HG02763 (cell line): ENCODE results near the gene LRRC39.

ENCODE experiments used
- ATAC-seq: cut with Tn5 transposase; IDR thresholded peaks from one replicate; pipeline ENCODE4 v1.9.1; 2021; ENCODE audit warnings: mild to moderate bottlenecking, moderate library complexity; ENCODE audit not compliant: unreplicated experiment

Gene LRRC39

DNA sequence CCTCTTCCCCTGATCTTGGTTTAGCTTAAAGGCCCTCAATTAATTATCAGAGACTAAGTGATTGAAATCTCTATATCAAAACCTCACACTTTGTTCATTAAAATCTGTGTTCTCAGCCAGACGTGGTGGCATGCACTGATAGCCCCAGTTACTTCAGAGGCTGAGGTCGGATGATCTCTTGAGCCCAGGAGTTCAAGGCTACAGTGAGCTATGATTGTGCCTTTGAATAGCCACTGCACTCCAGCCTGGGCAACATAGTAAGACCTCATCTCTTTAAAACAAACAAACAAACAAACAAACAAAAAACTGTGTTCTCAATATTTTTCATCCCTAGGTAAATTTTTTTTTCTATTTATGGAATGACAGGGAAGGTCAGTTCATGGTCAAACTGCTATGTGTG is 26.4 kb downstream of the LRRC39 start:
- ATAC-seq: no peak

DNA sequence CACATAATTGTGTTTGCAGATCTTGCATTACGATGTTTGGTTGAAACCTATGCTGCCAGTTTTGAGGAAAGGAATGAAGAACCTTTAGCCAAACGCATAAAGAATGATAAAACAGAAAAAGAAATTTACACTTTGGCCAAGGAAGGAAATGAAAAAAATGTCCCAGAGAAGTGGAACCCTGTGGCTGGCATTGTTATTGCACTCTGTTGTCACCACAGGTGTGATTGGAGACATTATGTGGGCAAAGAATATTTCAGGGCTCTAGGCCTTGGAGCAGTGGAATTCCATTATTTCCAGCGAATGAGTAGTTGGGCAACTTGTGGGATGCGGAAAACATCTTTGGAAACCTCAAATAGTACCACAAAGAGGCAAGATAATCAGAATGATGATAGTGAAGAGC is 30.2 kb downstream of the LRRC39 start:
- ATAC-seq: no peak

GRCh38 chr1:100146958-100147357 is 31.1 kb downstream of the LRRC39 start:
- no peak for ATAC-seq

- ATAC-seq: no peak
These were observed 32.9 kb downstream of the LRRC39 start for GRCh38 chr1:100145116-100145515.

- no peak for ATAC-seq
These were observed 35.7 kb downstream of the LRRC39 start for GRCh38 chr1:100142343-100142742.

DNA sequence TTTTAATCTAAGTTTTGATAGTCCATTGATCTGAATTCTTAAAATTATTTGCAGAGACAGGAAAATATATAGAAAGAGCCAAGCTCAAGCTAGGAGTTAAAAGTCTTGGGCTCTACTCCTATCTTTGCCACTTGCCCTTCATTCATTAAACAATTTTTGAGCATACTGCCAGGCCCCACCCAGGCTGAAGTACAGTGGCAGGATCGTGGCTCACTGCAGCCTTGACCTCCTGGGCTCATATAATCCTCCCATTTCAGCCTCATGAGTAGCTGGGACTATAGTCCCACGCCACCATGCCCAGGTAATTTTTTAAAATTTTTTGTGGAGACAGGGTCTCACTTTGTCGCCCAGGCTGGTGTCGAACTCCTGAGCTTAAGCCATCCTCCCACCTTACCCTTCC is 36.9 kb downstream of the LRRC39 start:
- no peak for ATAC-seq

- ATAC-seq: no peak
These were observed 40.5 kb downstream of the LRRC39 start for GRCh38 chr1:100137602-100138001.

- no peak for ATAC-seq
These were observed 43.2 kb downstream of the LRRC39 start for GRCh38 chr1:100134872-100135271.

GRCh38 chr1:100132566-100133477 is 45.2 kb downstream of the LRRC39 start, which contains the start of the genes SASS6 and TRMT13:
TSS of gene SASS6 (minus strand) at chr1:100132930. CDS start at chr1:100132814, 116 bp downstream.
TSS of gene TRMT13 (plus strand) at chr1:100133163. CDS start at chr1:100133169, 6 bp downstream.
- ATAC-seq: peak; percentile 95

- ATAC-seq: no peak
These were observed 46.4 kb downstream of the LRRC39 start for GRCh38 chr1:100131623-100132022.

DNA sequence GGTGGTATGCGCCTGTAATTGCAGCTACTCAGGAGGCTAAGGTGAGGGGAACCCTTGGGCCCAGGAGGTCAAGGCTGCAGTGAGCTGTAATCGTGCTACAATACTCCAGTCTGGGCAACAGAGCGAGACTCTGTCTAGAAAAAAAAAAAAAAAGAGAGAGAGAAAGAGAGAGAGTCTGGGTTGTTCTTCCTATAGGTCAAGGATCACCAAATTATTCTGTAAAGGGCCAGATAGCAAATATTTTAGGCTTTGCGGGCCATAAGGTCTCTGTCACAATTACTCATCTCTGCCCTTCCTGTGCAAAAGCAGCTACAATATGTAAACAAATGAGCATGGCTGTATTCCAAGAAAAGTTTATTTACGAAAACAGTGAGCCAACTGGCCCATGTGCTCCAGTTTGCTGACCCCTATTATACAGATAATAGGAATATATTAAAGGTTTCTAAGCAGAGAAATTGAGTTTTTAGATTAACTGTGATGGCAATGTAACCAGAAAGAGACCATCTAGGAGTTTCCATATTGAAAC is 47.4 kb downstream of the LRRC39 start:
- ATAC-seq: no peak

- no peak for ATAC-seq
These were observed 50.8 kb downstream of the LRRC39 start for GRCh38 chr1:100127226-100127625.

DNA sequence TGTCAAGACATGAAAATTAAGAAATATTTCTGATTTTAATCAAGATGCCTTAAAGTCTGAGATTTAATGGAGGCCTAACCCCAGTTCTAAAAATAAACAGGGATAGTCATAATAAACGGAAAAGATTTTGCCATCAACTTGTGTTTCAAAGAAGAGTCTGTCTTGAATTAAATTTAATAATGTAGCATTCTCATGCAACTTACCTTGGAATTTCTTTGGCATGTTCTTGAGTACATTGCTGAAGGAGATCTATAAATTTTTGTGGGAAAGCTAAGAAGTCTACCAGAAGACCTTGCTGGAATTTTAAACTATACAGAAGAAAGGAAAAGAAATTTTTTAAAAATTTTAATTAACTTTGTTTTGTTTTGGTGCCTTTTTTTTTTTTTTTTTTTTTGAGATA is 55.9 kb downstream of the LRRC39 start:
- ATAC-seq: no peak

DNA sequence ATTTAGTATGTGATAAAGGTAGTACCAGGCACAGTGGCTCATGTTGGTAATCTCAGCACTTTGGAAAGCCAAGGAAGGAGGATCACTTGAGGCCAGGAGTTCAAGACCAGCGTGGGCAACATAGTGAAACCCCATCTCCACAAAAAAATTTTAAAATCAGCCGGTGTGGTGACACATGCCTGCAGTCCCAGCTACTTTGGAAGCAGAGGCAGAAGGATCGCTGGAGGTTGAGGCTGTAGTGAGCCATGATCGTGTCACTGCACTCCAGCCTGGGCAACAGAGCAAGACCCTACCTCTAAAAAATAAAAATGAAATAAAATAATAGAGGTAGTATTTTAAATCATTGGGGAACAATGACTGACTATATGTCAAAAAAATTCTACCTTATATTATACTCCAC is 62.5 kb downstream of the LRRC39 start:
- ATAC-seq: no peak

- no peak for ATAC-seq
These were observed 68.4 kb downstream of the LRRC39 start for GRCh38 chr1:100109554-100110066.

DNA sequence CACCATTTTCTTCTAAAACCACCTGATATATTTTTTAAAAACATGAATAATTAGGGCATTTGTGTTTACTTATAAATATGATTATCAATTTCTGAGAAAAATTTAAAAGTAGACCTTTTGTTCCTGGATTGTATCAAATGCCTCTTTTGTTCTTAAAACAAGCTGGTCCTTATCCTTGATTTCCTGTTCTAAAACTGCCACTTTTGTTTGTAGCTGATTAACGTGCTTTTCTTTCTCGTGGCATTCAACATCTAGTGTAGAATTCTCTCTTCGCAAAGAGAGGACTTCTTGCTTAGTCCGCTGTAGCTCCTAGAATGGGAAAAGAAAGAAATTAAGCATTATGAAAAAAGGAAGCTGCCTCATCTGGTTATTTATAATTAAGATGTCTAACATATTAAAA is 70.4 kb downstream of the LRRC39 start:
- ATAC-seq: no peak

DNA sequence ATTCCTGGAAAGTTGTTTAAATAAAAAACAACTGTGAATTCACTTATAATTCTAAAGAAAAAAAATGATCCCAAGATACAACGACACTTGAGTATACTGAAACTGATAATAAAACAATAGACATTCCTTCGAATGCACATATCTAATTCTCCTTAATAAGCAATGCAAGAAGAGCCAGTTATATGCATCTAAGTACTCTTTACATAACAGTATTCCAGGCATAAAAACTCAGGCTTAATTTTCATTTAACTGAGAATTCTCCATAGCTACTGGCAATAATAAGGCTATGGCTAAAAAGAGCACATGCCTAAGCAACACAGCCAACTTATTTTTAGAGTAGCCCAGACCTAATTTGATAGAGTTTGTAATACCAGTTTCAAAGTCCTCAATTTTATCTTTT is 76.5 kb downstream of the LRRC39 start:
- ATAC-seq: no peak

- ATAC-seq: no peak
These were observed 77.9 kb downstream of the LRRC39 start for GRCh38 chr1:100100202-100100601.
